LoVo (cell line): ENCODE measurements around the gene POLR2L.

Experiments used
- DNase-seq: peaks from one replicate; pipeline ENCODE4 v3.0.0-alpha.2; 2016; ENCODE audit warnings: low spot score

Gene POLR2L

GRCh38 chr11:854601-855329 is 12.4 kb upstream of the POLR2L start:
- no peak for DNase-seq

GRCh38 chr11:853682-854448 is 11.5 kb upstream of the POLR2L start:
- DNase-seq = no peak

GRCh38 chr11:852762-853161 is 10.4 kb upstream of the POLR2L start:
- DNase-seq = no peak

GRCh38 chr11:850775-851763 is 8.7 kb upstream of the POLR2L start:
- DNase-seq = no peak

- DNase-seq = no peak
Observed at GRCh38 chr11:849951-850774, 7.8 kb upstream of the POLR2L start.

- no peak for DNase-seq
Observed at GRCh38 chr11:849104-849824, 6.9 kb upstream of the POLR2L start.

GRCh38 chr11:848380-848931 is 6.1 kb upstream of the POLR2L start:
- DNase-seq = no peak

- DNase-seq = no peak
Observed at GRCh38 chr11:847876-848275, 5.5 kb upstream of the POLR2L start.

- no peak for DNase-seq
Observed at GRCh38 chr11:846496-847098, 4.3 kb upstream of the POLR2L start.

GRCh38 chr11:845872-846495 is 3.7 kb upstream of the POLR2L start:
- no peak for DNase-seq

- peak; percentile 70 for DNase-seq
Observed at GRCh38 chr11:844693-845644, 2.6 kb upstream of the POLR2L start.

GRCh38 chr11:843818-844692 is 1.7 kb upstream of the POLR2L start:
- DNase-seq = peak; percentile 81

GRCh38 chr11:843086-843734 is 881 bp upstream of the POLR2L start:
- DNase-seq = no peak

- no peak for DNase-seq
Observed at GRCh38 chr11:841981-842369, 354 bp downstream of the POLR2L start.

GRCh38 chr11:839875-840617 is 2.3 kb downstream of the POLR2L start:
- DNase-seq = no peak

- DNase-seq = no peak
Observed at GRCh38 chr11:839280-839623, 3.1 kb downstream of the POLR2L start.
